UCSD-AML1 (cell line): Measurements from ENCODE around the gene C1S.
A peak's percentile ranks its signal among the peaks of the same experiment; 100 is the strongest.
"Not testable (repeated sequence)": the region's sequence is repeated elsewhere in the genome, so short reads cannot be mapped to it uniquely, and the experiment has no call there.

Experiments
- DNase-seq: peaks from one replicate; lab custom pipeline; 2025; ENCODE audit not compliant: unreplicated experiment; lab: John Stamatoyannopoulos, UW

The C1S gene

GRCh38 chr12:7046383-7047105 is 14.0 kb upstream of the C1S start:
- DNase-seq: no peak

- peak; percentile 55 for DNase-seq
Measured at GRCh38 chr12:7047306-7047705, 13.2 kb upstream of the C1S start.

GRCh38 chr12:7049445-7049951 is 11.0 kb upstream of the C1S start:
- DNase-seq: not testable (repeated sequence)

GRCh38 chr12:7049973-7050372 is 10.5 kb upstream of the C1S start:
- not testable (repeated sequence) for DNase-seq

GRCh38 chr12:7054925-7055324 is 5.6 kb upstream of the C1S start:
- DNase-seq: no peak

- not testable (repeated sequence) for DNase-seq
Measured at GRCh38 chr12:7055736-7056135, 4.8 kb upstream of the C1S start.

GRCh38 chr12:7058163-7058845 is 2.2 kb upstream of the C1S start:
- no peak for DNase-seq

- no peak for DNase-seq
Measured at GRCh38 chr12:7058850-7059395, 1.6 kb upstream of the C1S start.

GRCh38 chr12:7059780-7060179 is 738 bp upstream of the C1S start:
- DNase-seq: no peak

GRCh38 chr12:7061138-7061537 is 620 bp downstream of the C1S start:
- DNase-seq: no peak

GRCh38 chr12:7061596-7061995 is 1.1 kb downstream of the C1S start:
- no peak for DNase-seq

GRCh38 chr12:7064516-7064915 is 4.0 kb downstream of the C1S start:
- DNase-seq: no peak

- DNase-seq: no peak
Measured at GRCh38 chr12:7065073-7065623, 4.6 kb downstream of the C1S start.

GRCh38 chr12:7066596-7066995 is 6.1 kb downstream of the C1S start:
- DNase-seq: no peak

GRCh38 chr12:7067096-7067495 is 6.6 kb downstream of the C1S start:
- no peak for DNase-seq

- DNase-seq: peak; percentile 55
Measured at GRCh38 chr12:7068240-7068993, 7.9 kb downstream of the C1S start.

- DNase-seq: no peak
Measured at GRCh38 chr12:7068994-7069346, 8.5 kb downstream of the C1S start.

- DNase-seq: no peak
Measured at GRCh38 chr12:7069386-7069785, 8.9 kb downstream of the C1S start.

- DNase-seq: no peak
Measured at GRCh38 chr12:7072035-7072434, 11.5 kb downstream of the C1S start.

- no peak for DNase-seq
Measured at GRCh38 chr12:7072554-7072953, 12.0 kb downstream of the C1S start.

GRCh38 chr12:7073946-7074345 is 13.4 kb downstream of the C1S start:
- DNase-seq: peak; percentile 34
